Neural crest cell (in vitro differentiated cells): ENCODE results near the gene ZNF217. TPM values are rescaled to one million over a fixed set of nuclear protein-coding genes. Genes with fewer than 3 reads are reported as not detected.
"Not testable (repeated sequence)": the region's sequence is repeated elsewhere in the genome, so short reads cannot be mapped to it uniquely, and the experiment has no call there.

Source experiments
- DNase-seq: peaks from one replicate; pipeline ENCODE4 v3.0.0; 2021; ENCODE audit warnings: low read depth, mixed read lengths, low spot score
- H3K27ac Mint-ChIP-seq: one replicate; pipeline ENCODE4 v1.8.0; 2021; ENCODE audit warnings: mild to moderate bottlenecking, mixed read lengths; ENCODE audit not compliant: unreplicated experiment
- H3K27me3 Mint-ChIP-seq: 2 replicates; pipeline ENCODE4 v1.8.0; 2021; ENCODE audit warnings: low read depth, mild to moderate bottlenecking, mixed read lengths
- H3K36me3 Mint-ChIP-seq: 2 replicates; pipeline ENCODE4 v1.8.0; 2021; ENCODE audit warnings: low read depth, mild to moderate bottlenecking, mixed read lengths
- H3K4me1 Mint-ChIP-seq: 2 replicates; pipeline ENCODE4 v1.8.0; 2021; ENCODE audit warnings: mixed read lengths
- H3K4me3 Mint-ChIP-seq: one replicate; pipeline ENCODE4 v1.8.0; 2021; ENCODE audit warnings: mild to moderate bottlenecking, mixed read lengths
- H3K9me3 Mint-ChIP-seq: 2 replicates; pipeline ENCODE4 v1.8.0; 2021; ENCODE audit warnings: mixed read lengths
- long read RNA-seq: library from polyadenylated mRNA; unstranded; transcript quantifications from one replicate; pipeline ENCODE4 v2.0.0, GENCODE V29; 2020
- total RNA-seq: library from RNA; stranded (reverse); gene quantifications from 2 replicates; pipeline ENCODE4 v1.2.1, GENCODE V29; 2021
- TF ChIP-seq, protein P1 (sequence below): fragments of 200-600 bp; sonication (generic); conservative IDR thresholded peaks from 2 replicates; pipeline ENCODE4 v1.5.0; 2021; ENCODE audit warnings: antibody characterized with exemption, mild to moderate bottlenecking

Gene ZNF217
- 32.0 and 35.5 TPM in 2 replicates for total RNA-seq
- long read RNA-seq, partial matches to known transcripts = 17 of 24 reads
- long read RNA-seq, other reads (novel, unspliced or antisense) = 5 of 24 reads

DNA sequence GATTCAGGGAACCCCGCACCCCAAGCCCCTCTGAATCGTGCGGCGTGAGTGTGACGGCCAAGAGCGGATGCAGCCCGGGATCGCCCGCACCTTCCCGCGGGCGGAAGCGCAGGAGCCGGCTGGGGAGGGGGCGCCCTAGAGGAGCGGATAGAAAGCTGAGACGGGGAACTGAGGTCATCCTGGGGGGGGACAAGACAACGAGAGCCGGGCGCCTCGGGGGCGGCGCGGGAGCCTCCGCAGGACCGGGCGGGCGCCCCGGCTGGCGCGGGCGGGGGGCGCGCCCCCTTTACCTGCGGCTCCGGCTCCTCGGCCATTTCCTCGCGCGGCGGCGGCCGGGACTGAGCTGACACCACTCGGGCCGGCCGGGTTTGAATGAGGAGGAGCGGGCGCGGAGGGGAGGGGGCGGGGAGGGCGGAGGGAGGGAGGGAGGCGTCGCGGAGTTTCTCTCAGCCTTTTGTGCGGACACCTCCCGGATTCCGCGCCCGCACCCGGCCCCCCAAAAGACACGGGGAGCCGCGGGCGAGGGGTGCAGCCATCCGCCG lies at the start of gene ZNF217:
ZNF217 (minus strand) TSS at position 374 of the 542 bp plus-strand sequence. CDS start 11,013 bp downstream, outside the sequence.
- DNase-seq = peak; percentile 62
- H3K9me3 Mint-ChIP-seq, H3K36me3 Mint-ChIP-seq, H3K27me3 Mint-ChIP-seq: not testable (repeated sequence)
- peak within 1 kb of the TSS; percentile 98 for H3K4me3 Mint-ChIP-seq
- peaks cover 66% of the 10 kb centered on the region for H3K4me1 Mint-ChIP-seq
- peak within 1 kb of the TSS; percentile 85 for H3K27ac Mint-ChIP-seq

DNA sequence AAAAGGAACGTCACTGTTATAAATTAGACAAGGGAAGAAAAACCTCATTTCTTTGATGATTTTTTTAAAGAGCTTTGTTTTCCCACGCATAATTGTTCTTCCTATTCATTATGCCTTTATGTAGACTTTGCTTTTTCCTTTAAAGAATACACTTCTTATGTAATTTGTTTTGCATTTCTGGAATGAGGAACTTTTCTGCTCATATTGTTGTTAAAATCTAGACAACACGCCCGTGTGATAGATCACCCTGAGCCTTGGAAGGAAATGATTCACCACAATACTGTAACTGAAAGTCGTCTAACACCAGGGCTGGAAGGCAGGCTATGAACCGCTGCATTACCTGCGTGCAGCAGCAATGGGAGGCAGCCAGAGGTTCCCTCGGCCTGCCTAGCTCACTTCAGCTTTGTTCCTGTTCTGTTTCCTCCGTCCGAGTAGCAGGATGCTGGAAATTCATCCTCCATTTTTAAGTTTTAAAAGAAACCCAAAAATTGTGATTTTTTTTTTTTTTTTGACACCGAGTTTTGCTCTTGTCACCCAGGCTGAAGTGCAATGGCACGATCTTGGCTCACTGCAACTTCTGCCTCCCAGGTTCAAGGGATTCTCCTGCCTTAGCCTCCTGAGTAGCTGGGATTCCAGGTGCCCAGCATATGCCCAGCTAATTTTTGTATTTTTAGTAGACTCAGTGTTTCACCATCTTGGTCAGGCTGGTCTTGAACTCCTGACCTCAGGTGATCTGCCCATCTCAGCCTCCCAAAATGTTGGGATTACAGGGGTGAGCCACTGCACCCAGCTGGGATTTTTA lies 49.6 kb upstream of the ZNF217 start:
- TF ChIP-seq, protein P1, sequence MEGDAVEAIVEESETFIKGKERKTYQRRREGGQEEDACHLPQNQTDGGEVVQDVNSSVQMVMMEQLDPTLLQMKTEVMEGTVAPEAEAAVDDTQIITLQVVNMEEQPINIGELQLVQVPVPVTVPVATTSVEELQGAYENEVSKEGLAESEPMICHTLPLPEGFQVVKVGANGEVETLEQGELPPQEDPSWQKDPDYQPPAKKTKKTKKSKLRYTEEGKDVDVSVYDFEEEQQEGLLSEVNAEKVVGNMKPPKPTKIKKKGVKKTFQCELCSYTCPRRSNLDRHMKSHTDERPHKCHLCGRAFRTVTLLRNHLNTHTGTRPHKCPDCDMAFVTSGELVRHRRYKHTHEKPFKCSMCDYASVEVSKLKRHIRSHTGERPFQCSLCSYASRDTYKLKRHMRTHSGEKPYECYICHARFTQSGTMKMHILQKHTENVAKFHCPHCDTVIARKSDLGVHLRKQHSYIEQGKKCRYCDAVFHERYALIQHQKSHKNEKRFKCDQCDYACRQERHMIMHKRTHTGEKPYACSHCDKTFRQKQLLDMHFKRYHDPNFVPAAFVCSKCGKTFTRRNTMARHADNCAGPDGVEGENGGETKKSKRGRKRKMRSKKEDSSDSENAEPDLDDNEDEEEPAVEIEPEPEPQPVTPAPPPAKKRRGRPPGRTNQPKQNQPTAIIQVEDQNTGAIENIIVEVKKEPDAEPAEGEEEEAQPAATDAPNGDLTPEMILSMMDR = no peak
- H3K36me3 Mint-ChIP-seq = no peaks in the 10 kb centered on the region
- no peaks in the 10 kb centered on the region for H3K9me3 Mint-ChIP-seq
- H3K27ac Mint-ChIP-seq = peak overlapping the region; percentile 11
- peaks cover 16% of the 10 kb centered on the region for H3K4me1 Mint-ChIP-seq
- no peak overlapping the region for H3K4me3 Mint-ChIP-seq
- no peak for DNase-seq
- H3K27me3 Mint-ChIP-seq = no peaks in the 10 kb centered on the region

DNA sequence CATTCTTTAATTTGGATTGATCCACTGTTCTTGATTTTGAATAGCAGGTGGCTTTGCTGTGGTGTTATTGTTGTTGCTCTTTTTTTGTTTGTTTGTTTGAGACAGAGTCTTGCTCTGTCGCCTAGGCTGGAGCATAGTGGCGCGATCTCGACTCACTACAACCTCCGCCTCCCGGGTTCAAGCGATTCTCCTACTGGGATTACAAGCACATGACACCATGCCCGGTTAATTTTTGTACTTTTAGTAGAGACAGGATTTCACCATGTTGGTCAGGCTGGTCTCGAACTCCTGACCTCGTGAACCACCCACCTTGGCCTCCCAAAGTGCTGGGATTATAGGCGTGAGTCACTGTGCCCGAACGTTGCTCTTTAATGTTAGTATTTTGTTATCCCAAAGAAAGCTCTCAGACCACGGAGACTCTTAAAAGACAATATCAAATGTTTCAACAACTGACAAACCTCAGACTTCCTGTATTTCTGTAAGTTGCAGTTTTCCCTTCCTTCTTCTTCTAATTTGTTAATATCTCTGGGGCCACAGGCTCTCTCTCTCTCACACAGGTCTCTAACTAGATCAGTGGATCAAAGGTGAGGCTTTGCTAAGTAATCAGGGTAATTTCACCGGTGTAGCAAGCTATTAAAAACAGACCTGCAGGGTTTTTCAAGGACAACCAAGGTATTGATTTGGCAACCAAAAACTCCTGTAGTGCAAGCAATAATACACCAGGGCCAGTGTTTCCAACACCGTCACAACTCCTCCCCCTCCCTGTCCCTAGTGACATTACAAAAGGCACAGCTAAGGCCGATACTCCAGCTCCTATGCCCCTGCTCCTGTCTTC lies 48.8 kb upstream of the ZNF217 start:
- TF ChIP-seq, protein P1 = peak; percentile 36
- Mint-ChIP-seq H3K36me3 (no peaks in the 10 kb centered on the region), H3K4me3 (no peak overlapping the region), H3K4me1 (peaks cover 16% of the 10 kb centered on the region), H3K9me3 (no peaks in the 10 kb centered on the region), H3K27ac (no peak overlapping the region), H3K27me3 (no peaks in the 10 kb centered on the region)
- DNase-seq = no peak

DNA sequence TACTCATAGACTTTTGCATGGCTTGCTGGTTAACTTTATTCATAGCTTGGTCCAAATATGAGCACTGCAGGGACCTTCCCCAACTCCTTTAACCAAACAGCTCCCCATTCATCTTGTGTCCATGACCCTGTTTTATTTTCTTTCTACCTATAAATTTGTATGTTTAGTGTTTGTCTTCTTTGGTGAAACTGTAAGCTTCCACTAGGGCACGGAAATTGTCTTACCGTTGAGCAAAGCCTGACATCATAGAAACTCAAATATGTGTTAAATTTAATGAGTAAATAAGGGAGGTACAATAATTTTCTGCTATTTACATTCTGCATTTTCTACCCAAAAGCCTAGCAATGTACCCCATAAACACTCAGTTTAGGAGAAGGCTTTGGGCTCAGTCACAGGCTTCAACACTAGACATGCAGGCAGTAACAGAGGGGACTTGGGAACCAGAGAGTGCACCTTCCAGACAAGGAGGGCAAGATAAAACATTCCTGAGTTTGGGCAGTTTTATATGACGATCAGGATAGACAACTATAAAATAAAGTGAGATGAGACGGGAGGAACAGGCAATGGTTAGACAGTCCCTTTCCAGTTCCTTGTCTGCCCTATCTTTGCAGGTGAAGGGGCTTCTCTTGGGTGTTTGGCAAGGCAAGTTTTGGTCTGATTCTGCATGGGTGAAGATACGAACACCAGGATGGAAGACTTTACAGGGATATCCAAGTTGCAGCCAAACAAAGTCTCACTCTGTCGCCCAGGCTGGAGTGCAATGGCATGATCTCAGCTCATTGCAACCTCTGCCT lies 46.2 kb upstream of the ZNF217 start:
- no peaks in the 10 kb centered on the region for H3K9me3 Mint-ChIP-seq

DNA sequence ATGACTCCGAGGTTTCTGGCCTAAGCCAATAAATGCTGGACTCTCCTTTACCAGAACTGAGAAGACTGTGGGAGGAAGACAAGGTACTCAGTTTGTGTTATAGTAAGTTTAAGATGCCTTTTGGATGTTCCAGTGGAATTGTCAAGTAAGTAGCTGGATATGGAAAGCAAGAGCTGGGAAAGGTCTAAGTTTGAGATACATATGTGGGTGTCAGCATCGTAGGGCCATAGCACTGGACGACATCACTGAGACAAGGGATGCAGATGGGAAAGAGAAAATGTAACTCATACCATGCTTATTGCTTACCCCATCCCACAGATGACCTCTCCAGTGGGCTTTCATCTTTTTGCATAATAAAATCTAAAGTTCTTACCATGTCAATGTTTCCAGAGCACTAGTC lies 45.5 kb upstream of the ZNF217 start:
- no peak for DNase-seq

More for the DNA sequence above, 46.2 kb upstream of the ZNF217 start:
- TF ChIP-seq, protein P1 = no peak
- H3K27me3 Mint-ChIP-seq = no peaks in the 10 kb centered on the region
- no peak overlapping the region for H3K4me3 Mint-ChIP-seq
- no peaks in the 10 kb centered on the region for H3K36me3 Mint-ChIP-seq
- H3K27ac Mint-ChIP-seq = peak overlapping the region; percentile 29
- DNase-seq = no peak
- H3K4me1 Mint-ChIP-seq = peaks cover 16% of the 10 kb centered on the region

DNA sequence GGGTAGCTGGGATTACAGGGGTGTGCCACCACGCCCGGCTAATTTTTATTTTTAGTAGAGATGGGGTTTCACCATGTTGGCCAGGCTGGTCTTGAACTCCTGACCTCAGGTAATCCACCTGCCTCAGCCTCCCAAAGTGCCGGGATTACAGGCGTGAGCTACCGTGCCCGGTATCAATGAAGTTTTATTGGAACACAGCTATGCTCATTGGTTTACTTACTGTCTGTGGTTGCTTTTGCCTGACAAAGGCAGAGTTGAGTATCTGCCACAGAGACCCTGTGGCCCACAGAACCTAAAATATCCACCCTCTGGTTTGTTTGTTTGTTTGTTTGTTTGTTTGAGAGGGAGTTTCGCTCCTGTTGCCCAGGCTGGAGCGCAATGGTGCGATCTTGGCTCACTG lies 43.7 kb upstream of the ZNF217 start:
- not testable (repeated sequence) for H3K36me3 Mint-ChIP-seq, H3K9me3 Mint-ChIP-seq, H3K4me3 Mint-ChIP-seq, H3K4me1 Mint-ChIP-seq, H3K27ac Mint-ChIP-seq, DNase-seq, H3K27me3 Mint-ChIP-seq

More for the DNA sequence above, 45.5 kb upstream of the ZNF217 start:
- no peak overlapping the region for H3K4me3 Mint-ChIP-seq
- H3K27me3 Mint-ChIP-seq = no peaks in the 10 kb centered on the region
- H3K9me3 Mint-ChIP-seq = no peaks in the 10 kb centered on the region
- H3K27ac Mint-ChIP-seq = no peak overlapping the region
- no peaks in the 10 kb centered on the region for H3K36me3 Mint-ChIP-seq
- TF ChIP-seq, protein P1 = no peak
- peaks cover 16% of the 10 kb centered on the region for H3K4me1 Mint-ChIP-seq
